GM21619 (cell line): Measurements from ENCODE around the gene DDT.
A peak's percentile ranks its signal among the peaks of the same experiment; 100 is the strongest.
"Not testable (repeated sequence)": the region's sequence is repeated elsewhere in the genome, so short reads cannot be mapped to it uniquely, and the experiment has no call there.

Source experiments
- ATAC-seq: cut with Tn5 transposase; IDR thresholded peaks from one replicate; pipeline ENCODE4 v1.9.1; 2021; ENCODE audit not compliant: unreplicated experiment

DDT gene

DNA sequence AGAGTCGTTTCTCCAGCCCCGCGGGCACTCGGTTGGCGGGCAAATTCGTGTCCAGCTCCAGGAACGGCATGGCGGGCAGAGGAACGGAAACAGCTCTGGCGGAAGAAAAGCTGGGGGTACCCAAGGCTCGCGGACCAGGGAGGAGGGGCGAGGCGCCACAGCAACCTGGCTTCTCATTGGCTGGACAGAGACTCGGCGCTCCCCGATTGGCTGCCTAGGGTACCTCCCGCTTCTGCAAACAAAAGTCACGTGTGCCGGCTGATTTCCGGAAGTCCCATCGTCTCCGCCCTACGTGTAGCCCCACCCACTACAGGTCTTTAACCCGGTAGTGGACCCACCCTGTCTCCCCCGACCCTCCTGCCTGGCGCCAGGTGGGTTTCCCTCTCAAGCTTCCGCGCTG is at the start of gene DDT:
Gene DDT (minus strand): TSS at position 97 of the 400 bp plus-strand sequence. CDS start 27 bp downstream, at position 70.
- ATAC-seq = peak; percentile 82

DNA sequence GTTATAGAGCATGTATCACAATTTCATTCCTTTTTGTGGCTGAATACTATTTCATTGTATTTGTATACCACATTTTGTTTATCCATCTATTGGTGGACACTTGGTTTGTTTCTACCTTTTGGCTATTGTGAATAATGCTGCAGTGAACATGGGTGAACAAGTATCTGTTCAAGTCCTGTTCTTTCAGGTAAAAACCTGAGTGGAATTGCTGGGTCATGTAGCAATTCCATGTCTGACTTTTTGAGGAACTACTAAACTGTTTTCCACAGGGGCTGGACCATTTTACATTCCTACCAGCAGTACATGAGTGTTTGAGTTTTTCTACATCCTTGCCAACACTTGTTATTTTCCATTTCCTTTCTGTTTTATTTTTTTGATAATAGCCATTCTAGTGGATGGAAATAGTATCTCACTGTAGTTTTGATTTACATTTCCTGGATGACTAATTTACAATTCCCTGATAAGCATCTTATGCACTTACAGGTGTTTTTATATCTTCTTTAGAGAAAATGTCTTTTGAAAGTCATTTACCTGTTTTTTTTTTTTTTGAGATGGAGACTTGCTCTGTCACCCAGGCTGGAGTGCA is 49.1 kb upstream of the DDT start:
- no peak for ATAC-seq

DNA sequence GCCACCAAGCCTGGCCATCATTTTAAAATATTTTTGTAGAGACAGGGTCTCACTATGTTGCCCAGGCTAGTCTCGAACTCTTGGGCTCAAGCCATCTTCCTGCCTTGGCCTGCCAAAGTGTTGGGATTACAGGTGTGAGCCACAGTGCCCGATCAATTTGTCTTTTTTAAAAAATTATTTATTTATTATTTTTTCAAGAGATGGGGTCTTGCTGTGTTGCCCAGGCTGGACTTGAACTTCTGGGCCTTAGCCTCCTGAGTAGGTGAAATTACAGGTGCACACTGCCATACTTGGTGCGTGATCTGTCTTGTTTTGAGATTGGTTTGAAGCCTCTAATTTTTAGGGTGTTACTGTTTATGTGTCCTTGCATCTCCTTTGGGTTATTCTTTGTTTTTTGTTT is 47.1 kb upstream of the DDT start:
- ATAC-seq = no peak

DNA sequence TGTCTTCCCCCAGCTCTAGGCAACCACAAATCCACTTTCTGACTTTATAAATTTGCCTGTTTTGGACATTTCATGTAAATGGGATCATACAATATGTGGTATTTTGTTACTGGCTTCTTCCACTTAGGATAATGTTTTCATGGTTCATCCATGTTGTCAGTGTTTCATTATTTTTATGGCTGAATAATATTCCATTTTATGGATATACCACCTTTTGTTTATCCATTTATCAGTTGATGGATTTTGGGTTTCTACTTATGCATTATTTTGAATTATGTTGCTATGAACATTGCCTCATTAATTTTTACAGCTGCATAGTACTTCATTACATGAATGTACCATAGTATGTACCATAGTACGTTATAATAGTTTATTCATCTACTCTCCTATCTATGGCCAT is 41.9 kb upstream of the DDT start:
- ATAC-seq = no peak

DNA sequence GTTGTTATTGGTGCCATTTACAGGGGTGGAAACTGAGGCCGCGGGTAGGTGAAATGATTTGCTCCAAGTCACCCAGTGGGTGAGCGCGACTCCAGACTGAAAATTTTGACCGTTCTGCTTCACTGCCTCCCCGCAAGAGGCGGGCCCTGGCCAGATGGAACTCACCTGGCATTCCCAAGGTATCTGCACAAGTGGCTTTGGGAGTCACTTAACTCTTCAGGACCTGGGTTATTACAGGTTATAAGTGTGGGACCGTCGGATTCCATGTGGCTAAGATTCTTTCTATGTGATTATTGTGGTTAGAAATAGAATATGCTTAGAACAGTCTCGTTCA is 37.5 kb upstream of the DDT start:
- ATAC-seq = peak; percentile 2

DNA sequence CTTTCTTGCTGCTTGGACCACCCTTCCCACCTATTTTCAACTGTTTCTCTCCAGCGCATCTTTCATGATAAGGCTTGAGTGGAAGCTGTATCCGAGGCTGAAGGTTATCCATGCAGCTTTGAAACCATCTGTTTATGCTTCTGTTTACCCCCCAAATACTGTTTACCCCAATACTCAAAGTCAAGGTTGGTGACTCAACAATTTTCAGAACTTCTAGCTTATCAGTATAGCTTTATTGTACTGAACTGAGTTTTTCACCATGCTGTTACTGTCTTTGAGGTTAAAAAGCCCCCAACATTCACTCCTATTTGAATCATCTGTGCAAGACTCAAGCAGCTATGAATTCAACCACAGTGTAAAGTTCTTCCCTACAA is 35.8 kb upstream of the DDT start:
- ATAC-seq = no peak

DNA sequence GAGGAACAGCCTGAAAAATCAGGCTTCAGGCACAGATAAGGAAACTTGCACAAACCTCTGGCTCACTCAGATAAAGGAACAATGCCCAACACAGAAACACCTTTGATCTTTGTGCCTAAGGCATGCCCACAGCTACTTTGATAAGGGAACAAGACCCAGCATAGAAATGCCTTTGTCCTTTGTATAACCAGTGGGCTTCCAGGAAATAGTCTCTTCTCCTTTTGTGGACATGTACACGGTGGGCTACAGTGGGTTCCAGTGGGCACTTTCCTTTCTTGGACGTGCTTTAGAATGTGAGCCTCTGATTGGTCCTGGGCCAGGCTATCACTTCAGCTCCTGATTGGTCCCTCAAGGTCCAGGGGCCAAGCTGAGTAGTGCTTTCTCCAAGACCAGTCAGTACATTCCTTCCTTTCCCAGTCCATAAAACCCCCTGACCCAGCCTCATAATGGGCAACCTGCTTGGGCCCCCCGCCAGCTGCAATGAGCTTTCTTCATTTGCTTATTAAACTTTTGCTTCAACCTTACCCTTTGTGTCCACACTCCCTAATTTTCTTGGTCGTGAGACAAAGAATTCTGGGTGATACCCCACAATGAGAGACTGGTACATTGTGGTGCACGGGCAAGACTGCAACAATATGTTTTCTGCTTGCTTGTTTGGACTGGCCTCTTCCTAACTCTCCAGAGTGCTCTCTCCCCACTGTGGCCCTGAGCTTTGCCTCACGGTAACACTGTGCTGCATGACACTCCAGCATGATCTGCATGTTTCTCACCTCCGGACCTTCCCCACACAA is 35.2 kb upstream of the DDT start:
- ATAC-seq = no peak

DNA sequence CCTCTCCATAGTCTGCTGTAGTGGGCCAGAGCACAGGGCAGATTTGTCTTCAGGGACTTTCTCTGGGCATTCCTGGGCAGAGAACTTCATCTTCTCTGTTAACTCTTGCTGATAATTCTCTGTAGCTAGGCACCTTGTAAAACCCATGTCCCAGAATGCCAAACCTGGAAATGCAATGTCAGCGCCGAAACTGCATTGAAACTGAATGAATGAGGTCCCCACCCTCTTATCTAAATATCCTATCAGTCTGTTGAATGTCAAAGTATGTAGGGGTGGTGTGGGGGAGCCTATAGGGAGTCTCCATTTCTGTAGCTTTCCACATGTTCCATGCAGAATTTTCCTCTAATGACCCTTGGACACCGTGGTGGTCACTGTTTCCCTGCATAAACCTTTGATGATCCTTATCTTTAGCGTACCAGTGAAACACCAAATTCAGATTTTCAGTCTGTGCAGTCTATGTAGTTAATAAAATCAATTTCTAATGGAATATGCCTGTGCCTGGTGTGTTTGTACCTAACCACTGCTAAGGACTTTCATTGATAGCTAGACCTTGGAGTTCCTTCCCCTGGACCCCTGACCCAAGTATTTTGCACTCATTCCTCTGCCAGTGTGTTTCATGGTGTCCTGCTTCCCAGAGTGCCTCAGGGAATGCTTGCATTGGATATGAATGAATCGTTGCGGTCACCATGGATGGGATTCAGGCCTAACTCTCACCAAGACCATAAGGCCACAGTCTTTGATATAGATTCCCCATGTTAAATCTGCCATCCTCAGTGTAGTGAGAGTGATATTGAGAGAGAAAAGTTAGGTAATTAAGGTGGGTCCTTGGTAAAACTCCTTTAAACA is 34.4 kb upstream of the DDT start:
- no peak for ATAC-seq

DNA sequence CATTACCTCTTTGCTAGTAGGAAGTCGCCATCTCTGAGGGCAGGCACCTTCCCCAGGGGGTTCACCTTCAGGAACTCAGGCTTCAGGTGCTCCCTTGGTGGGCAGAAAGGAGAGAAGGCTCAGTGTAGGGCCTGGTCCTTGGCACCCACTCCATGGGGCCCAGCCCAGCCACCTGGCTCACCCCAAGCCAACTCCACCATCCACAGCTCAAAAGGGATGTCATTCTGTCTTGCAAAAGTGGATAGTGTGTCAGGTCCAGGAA is 33.7 kb upstream of the DDT start:
- no peak for ATAC-seq

DNA sequence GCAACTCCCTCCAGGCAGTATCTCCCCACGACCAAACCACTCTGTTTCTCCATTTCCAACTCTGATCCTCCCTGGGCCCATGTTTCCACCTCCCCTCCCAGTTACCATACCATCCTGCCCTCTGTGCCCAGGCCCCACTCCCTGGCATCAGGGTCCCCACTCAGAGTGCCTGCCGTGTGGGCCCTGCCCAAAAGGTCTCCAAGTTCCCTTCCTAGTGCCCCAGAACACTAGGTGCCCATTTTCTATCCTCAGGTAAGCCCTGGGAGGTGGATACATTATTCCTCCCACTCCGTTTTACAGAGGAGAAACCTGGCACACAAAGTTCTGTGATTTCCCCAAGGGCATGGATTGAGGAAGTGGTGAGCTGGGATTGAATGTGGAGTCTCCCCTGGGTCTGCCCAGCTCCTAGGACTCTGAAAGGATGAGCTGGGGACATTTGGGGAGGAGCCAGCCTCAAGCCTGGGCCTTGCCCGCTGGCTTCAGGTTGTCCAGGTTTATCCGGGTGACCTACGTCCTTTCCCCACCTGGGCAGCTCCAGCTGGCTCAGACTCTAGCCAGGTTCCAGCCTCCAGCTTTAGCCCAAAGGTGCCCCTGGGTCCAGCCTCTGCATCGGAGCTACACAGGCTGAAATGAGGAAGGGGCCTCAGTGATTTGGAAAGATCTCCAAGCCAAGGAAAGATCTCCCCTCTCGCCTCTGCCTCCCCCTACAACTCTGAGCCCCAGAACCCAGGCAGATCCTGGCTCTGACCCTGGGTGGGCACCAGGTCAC is 33.2 kb upstream of the DDT start:
- no peak for ATAC-seq

DNA sequence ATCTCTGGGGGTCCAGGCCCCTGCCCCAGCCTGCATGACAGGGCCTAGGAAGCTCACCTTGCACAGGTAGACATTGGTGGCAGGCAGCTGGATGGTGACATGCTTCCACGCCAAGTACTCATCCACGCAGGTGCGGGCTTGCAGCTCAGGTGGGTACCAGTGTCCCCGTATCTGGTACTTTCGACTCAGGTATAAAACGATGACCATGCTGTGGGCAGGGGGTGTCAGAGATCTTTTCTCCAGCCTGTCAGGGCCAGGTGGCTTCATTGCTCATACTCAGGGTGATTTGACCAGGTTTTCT is 32.6 kb upstream of the DDT start:
- ATAC-seq = no peak

DNA sequence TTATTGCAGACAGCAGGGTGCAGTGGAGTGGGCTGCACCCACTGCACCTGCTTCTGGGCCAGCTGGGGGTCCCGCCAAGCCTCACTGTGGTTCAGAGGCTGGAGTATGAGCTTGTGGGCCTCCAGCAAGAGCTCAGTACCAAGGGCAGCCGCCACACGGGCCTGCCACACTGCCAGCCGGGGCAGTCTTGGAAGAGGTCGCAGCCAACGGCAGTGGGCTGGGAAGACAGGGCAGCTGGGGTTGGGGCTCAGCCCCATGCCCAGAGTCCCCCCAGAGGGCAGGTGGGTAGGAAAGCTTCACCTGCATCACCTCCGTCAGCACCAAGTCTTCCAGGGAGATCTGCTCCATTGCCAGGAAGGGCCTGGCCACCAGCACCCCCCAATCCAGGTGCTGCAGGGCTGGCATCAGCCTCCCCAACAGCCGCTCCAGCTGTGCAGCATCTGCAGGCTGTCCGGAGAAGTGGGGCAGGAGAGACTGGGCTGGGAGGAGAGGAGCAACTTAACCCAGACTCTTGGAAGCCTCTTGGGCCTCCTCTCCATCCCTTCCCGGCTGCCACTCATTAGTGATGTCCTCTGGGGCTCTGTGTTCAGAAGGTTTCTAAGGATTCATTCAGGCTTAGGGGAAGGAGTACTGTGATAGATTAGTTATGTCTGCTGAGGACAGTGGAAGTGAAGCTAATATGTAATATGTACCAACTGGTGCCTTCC is 32.1 kb upstream of the DDT start:
- ATAC-seq = no peak

DNA sequence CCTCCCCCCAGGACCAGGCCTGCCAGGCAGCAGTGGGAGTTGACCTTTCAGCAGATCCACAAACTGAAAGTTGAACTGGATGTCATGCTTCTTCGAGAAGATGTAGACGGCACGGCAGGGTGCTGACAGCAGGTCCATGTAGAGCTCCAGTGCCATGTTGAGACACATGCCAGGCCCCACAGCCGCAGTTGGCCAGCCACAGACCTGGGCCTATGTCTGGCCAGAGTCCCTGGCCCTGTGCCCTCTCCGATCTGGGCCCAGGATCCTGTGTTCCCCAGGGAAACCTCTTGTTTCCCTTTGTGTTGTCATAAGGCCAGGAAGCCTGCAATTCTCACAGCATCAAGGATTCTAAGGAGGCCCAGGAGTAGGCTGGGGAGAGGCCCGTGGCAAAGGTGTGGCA is 31.0 kb upstream of the DDT start, which contains the start of gene GSTT4:
Gene GSTT4 (minus strand): TSS at position 253 of the 400 bp plus-strand sequence. CDS start 97 bp downstream, at position 156.
- ATAC-seq = no peak

DNA sequence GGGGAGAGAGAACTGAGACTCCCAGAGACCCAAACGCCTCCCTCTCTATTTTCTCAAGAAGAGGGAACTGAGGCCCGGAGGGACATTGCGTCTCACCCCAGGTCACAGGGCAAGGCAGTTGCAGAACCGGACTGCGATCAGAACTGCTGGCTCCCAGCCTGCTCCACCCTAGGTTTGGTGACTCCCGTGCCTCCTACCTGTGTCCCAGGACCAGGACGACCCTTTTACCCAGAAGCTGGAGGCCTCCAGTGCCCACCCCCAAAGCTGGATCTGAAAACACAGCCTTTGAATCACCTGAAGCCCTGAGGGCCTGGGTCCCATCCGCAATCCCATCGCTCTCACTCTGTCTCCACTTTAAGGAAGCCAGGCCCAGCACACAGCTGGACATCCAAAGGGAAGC is 29.6 kb upstream of the DDT start:
- ATAC-seq = no peak

DNA sequence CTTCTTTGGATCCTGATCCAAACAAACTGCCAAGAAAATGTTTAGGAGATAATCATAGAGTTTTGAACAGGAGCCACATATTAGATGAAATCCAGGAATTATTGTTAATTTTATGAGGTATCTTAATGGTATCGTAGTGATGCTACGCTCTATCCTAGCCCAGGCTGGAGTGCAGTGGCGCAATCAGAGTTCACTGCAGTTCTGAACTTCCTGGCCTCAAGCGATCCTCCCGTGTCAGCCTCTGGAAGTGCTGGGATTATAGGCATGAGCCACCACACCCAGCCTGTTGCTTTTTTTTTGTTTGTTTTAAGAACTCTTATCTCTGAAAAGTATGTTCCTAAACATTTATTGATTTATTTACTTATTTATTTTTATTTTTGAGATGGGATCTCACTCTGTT is 28.6 kb upstream of the DDT start:
- ATAC-seq = no peak

DNA sequence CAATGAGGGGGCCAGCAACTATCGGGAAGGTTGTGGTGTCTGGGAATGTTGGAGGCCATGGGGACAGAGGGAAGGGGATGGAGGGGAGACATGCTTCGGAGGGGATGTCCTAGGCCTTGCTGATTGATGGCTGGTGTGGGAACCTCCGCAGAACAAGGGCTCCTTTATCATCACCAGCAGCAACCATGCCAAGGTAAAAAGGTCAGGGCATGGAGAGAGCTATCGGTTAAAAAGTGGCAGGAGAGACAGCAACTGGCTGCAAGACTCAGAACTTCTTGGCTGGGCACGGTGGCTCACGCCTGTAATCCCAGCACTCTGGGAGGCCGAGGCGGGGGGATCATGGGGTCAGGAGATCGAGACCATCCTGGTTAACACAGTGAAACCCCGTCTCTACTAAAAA is 28.0 kb upstream of the DDT start:
- no peak for ATAC-seq

DNA sequence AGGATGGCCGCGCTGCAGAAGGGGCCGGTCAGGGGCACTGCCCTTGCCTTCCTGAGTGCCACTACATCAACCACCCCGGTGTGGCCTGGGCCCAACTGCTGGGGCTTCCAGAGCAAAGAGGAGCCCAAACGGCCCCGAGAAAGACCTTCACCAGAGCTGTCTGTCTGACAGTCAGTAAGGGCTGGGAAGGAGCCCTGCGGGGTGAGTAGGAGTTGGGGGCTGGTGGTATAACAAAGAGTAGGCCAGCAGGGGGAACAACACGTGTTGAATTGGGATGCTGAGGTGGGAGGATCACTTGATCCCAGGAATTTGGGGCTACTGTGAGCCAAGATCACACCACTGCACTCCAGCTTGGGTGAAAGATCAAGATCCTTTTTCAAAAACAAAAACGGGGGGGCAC is 27.1 kb upstream of the DDT start:
- no peak for ATAC-seq

DNA sequence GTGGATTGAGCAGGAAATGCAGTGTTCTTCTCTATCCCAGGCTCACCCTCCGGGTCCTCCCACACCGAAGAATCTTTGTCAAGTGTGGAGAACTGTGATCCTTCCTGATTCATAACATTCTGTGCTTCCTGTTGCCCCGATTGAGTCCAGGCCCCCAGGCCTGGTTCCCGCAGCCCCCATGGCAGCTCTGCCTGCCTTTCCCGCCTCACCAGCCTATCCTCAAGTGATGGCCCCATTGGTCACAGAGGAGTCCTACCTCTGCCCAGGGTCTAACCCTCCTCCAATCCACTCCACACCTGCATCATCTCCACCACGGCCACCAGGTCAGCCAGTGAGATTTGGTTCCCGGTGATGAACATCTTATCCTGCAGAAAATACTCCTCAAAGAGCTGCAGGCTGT is 25.5 kb upstream of the DDT start:
- not testable (repeated sequence) for ATAC-seq

DNA sequence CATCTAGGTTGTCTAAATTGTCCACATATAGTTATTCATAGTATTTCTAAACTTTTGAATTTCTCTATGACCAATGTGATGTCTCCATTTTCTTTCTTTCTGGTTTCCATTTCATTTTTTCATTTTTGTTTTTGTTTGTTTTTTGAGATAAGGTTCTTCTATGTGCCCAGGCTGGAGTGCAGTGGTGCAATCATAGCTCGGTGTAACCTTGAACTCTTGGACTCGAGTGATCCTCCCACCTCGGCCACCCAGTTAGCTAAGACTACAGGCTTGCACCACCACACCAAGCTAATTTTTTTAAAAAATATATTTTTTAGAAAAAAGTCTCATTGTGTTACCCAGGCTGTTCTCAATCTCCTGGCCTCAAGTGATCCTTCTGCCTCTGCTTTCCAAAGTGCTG is 22.9 kb upstream of the DDT start:
- no peak for ATAC-seq

DNA sequence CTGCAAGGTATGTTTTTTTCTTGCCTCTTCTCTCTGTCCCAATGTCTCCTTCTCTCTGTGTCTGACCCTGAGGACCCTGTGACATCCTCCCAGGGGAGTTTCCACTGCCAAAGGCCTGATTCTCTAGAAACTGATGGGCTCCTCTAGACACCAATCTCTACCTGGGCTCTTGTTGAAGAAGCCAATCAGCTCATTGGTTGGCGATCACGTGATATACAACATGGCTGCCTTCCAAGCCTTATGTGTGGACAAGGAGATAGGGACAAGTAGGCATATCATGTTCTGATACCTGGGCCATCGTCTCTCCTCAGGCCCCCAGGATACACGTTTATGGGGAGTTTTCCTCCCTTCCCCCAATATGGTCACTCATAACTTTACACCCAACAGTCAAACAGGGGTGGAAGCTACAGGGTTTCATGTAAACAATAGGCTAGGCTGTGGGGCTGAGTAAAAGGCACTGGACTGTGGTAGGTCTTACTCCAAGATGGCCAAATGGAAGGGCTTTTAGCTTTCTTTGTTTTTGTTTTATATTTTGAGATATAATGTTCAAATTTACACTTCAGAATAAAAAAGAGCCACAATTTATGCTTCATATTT is 19.4 kb upstream of the DDT start:
- ATAC-seq = not testable (repeated sequence)

DNA sequence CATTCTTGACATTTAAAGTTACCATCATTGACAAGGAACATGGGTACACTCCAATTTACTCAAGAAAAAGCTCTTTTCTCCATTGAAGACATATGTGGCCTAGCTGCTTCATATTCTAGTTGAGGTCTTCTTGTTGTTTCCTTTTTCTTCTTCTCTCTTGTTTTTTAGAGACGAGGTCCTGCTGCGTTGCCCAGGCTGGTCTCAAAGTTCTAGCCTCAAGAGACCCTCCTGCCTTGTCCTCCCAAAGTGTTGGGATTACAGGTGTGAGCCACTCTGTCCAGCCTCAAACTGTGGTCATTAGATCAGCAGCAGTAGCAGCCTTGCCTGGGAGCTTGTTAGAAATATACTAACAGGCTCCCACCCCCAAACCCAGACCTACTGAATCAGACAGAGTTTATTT is 18.8 kb upstream of the DDT start:
- ATAC-seq = not testable (repeated sequence)
